ENCODE data around the gene LRP1.

DNA sequence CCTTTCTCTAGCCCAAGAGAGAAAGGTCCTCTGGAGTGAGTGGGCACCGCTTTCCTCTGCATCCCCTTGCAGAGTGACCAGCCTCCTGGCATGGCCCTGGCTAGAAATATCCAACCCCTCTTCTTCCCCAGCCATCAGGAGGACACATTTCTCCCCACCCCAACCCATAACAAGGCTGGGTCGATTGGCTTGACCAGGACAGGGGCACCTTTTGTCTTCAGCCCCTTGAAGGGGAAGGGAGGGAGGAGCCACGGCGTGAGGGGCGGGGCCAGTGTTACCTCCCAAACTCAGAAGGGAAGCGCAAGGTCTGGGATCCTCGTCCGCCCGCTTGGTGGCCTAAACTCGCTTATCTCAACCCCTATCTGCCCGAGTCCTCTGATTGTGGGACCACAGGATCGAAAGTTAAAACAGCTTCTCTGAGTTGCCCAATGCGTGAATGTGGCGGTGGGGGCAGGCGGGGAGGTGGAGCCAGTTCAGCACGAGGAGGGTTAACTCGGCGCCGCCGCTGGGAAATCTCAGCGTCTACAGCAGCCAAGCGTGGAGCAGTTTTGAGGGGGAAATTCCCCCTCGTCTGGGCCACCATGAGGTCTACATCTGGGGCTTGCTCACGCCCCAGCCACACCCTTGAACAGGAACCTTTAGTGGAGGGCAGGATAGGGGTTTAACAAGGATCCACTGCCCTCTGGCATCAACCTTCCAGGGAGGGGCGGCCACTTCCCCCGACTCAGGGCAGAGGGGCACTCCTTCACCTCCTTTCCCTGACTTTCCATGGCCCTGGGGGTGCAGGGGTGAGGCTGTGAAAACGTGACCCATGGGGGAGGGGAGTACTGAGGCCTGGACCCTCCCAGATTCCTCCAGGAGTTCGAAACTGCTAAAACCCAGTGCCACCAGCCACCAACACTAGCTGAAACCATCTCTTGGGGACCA lies 17.9 kb upstream of the LRP1 start:
- TF ChIP-seq, protein P1, sequence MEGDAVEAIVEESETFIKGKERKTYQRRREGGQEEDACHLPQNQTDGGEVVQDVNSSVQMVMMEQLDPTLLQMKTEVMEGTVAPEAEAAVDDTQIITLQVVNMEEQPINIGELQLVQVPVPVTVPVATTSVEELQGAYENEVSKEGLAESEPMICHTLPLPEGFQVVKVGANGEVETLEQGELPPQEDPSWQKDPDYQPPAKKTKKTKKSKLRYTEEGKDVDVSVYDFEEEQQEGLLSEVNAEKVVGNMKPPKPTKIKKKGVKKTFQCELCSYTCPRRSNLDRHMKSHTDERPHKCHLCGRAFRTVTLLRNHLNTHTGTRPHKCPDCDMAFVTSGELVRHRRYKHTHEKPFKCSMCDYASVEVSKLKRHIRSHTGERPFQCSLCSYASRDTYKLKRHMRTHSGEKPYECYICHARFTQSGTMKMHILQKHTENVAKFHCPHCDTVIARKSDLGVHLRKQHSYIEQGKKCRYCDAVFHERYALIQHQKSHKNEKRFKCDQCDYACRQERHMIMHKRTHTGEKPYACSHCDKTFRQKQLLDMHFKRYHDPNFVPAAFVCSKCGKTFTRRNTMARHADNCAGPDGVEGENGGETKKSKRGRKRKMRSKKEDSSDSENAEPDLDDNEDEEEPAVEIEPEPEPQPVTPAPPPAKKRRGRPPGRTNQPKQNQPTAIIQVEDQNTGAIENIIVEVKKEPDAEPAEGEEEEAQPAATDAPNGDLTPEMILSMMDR (IDR thresholded peaks at IDR 0.05; ENCODE audit: insufficient read depth, low read depth, low read length): no peak
- no peak for TF ChIP-seq EZH2 (IDR thresholded peaks at IDR 0.05; ENCODE audit: insufficient read depth, low read length)

Data from astrocyte (in vitro differentiated cells and primary cell).